GM10266 (cell line): Measurements from ENCODE around the gene ROBO1.

ENCODE experiments used
- DNase-seq: peaks from one replicate; pipeline ENCODE4 v3.0.0; 2012; ENCODE audit errors: extremely low spot score
- CTCF ChIP-seq: IDR thresholded peaks from 2 replicates; pipeline ENCODE4 v1.5.1; 2012; ENCODE audit warnings: mild to moderate bottlenecking, low read depth; ENCODE audit not compliant: control insufficient read depth, insufficient read depth; ENCODE audit errors: missing control alignments

Gene ROBO1

GRCh38 chr3:79405183-79405582 is 362.6 kb downstream of the ROBO1 start:
- no peak for TF ChIP-seq CTCF
- no peak for DNase-seq

- no peak for DNase-seq
- no peak for TF ChIP-seq CTCF
These were observed 371.2 kb downstream of the ROBO1 start for GRCh38 chr3:79396595-79396994.

GRCh38 chr3:79392479-79392878 is 375.3 kb downstream of the ROBO1 start:
- DNase-seq, result no peak
- no peak for TF ChIP-seq CTCF

GRCh38 chr3:79390352-79390751 is 377.4 kb downstream of the ROBO1 start:
- DNase-seq, result no peak
- TF ChIP-seq CTCF, result no peak

- TF ChIP-seq CTCF, result no peak
- no peak for DNase-seq
These were observed 382.6 kb downstream of the ROBO1 start for GRCh38 chr3:79385211-79385610.

GRCh38 chr3:79383402-79384012 is 384.3 kb downstream of the ROBO1 start:
- no peak for TF ChIP-seq CTCF

GRCh38 chr3:79380581-79380980 is 387.2 kb downstream of the ROBO1 start:
- TF ChIP-seq CTCF, result no peak
- DNase-seq, result no peak

More at GRCh38 chr3:79383402-79384012, 384.3 kb downstream of the ROBO1 start:
- no peak for DNase-seq
